B cell (primary cell): Measurements from ENCODE around the gene ARHGAP42. TPM values are rescaled to one million over a fixed set of nuclear protein-coding genes. Genes with fewer than 3 reads are reported as not detected.
"Not testable (repeated sequence)": the region's sequence is repeated elsewhere in the genome, so short reads cannot be mapped to it uniquely, and the experiment has no call there.

Source experiments
- ATAC-seq: fragments of 200-7000 bp; cut with Tn5 transposase; one replicate; pipeline ENCODE4 v1.10.0; 2021; ENCODE audit warnings: low read depth, mild to moderate bottlenecking, moderate number of reproducible peaks, moderate library complexity
- CTCF ChIA-PET: fragments of 350-600 bp; sonication (Branson Sonifier 250); formaldehyde crosslinking; loops from one replicate; lab custom pipeline; 2021; ENCODE audit warnings: antibody characterized with exemption, inconsistent platforms; lab: Charles Lee
- POLR2A ChIA-PET: fragments of 350-600 bp; sonication (Branson Sonifier 250); formaldehyde crosslinking; loops from one replicate; lab custom pipeline; 2021; ENCODE audit warnings: antibody characterized with exemption; lab: Charles Lee
- DNase-seq: peaks from one replicate; pipeline ENCODE4 v3.0.0; 2013
- H2AFZ ChIP-seq: 2 replicates; pipeline ENCODE4 v1.6.1; 2012; ENCODE audit warnings: mild to moderate bottlenecking, low read depth, low read length; ENCODE audit not compliant: insufficient read depth, poor library complexity, severe bottlenecking
- H3K27ac ChIP-seq, 2 donors: 1 replicate in 1 of 2; 2 replicates in 1 of 2; pipeline ENCODE4 v1.5.1; 2012 to 2013; ENCODE audit warnings: low read length in 2 of 2, mild to moderate bottlenecking in 2 of 2, moderate library complexity in 1 of 2
- H3K27me3 ChIP-seq, 4 experiments: fragments of 200-600 bp in 1 of 4; sonication (generic) in 1 of 4; replicated peaks in 1 of 4; 1 replicate in 2 of 4; 2 replicates in 2 of 4; pipeline versions ENCODE4 v1.6.1 to v1.7.0; 2013 to 2016; ENCODE audit warnings: low read length in 3 of 4, mild to moderate bottlenecking in 2 of 4, mixed read lengths in 1 of 4, moderate library complexity in 1 of 4; ENCODE audit not compliant: insufficient read depth in 4 of 4, control insufficient read depth in 3 of 4; ENCODE audit errors: control extremely low read depth in 1 of 4
- H3K36me3 ChIP-seq, 2 experiments: replicated peaks in 1 of 2; 1 replicate in 1 of 2; 2 replicates in 1 of 2; pipeline versions ENCODE4 v1.6.1 to v1.7.1; 2013; ENCODE audit warnings: low read length in 1 of 2; ENCODE audit not compliant: insufficient read depth in 2 of 2, control insufficient read depth in 1 of 2; ENCODE audit errors: control extremely low read depth in 1 of 2, extremely low read depth in 1 of 2
- H3K4me1 ChIP-seq, 2 donors: fragments of 200-600 bp in 1 of 2; sonication (generic) in 1 of 2; 1 replicate in 1 of 2; 2 replicates in 1 of 2; pipeline versions ENCODE4 v1.5.1 to v1.6.1; 2013 to 2017; ENCODE audit warnings: low read length in 2 of 2; ENCODE audit not compliant: control insufficient read depth in 2 of 2, insufficient read depth in 2 of 2
- H3K4me2 ChIP-seq: replicated peaks from 2 replicates; pipeline ENCODE3; 2012; ENCODE audit warnings: mild to moderate bottlenecking, low read depth, low read length; ENCODE audit not compliant: poor library complexity, severe bottlenecking
- H3K4me3 ChIP-seq, 5 experiments: fragments of 200-600 bp in 1 of 5; sonication (generic) in 1 of 5; 1 replicate in 3 of 5; 2 replicates in 2 of 5; pipeline versions ENCODE4 v1.5.1 to v1.7.0; 2011 to 2016; ENCODE audit warnings: low read length in 4 of 5, mild to moderate bottlenecking in 4 of 5, low read depth in 2 of 5, control low read depth in 1 of 5, moderate library complexity in 1 of 5; ENCODE audit not compliant: insufficient read depth in 1 of 5; ENCODE audit errors: control extremely low read depth in 1 of 5, extremely low read depth in 1 of 5
- H3K79me2 ChIP-seq: fragments of 200-600 bp; sonication (generic); one replicate; pipeline ENCODE4 v1.6.0; 2016; ENCODE audit warnings: low read length; ENCODE audit not compliant: control insufficient read depth, insufficient read depth
- H3K9ac ChIP-seq: fragments of 200-600 bp; sonication (generic); 2 replicates; pipeline ENCODE4 v1.6.1; 2017; ENCODE audit warnings: mild to moderate bottlenecking, low read length, moderate library complexity
- H3K9me3 ChIP-seq, 3 donors: one replicate each; pipeline versions ENCODE4 v1.6.1 to v1.7.1; 2013; ENCODE audit warnings: low read length in 2 of 3; ENCODE audit not compliant: control insufficient read depth in 2 of 3, insufficient read depth in 1 of 3; ENCODE audit errors: control extremely low read depth in 1 of 3
- H4K20me1 ChIP-seq: 2 replicates; pipeline ENCODE4 v1.6.0; 2012; ENCODE audit warnings: mild to moderate bottlenecking, low read length; ENCODE audit not compliant: insufficient read depth, control insufficient read depth, poor library complexity, severe bottlenecking
- H3K27ac Mint-ChIP-seq: one replicate; pipeline ENCODE4 v1.8.0; 2021; ENCODE audit warnings: mixed read lengths
- H3K27me3 Mint-ChIP-seq: one replicate; pipeline ENCODE4 v1.8.0; 2021; ENCODE audit warnings: mixed read lengths
- H3K4me1 Mint-ChIP-seq: one replicate; pipeline ENCODE4 v1.8.0; 2021; ENCODE audit warnings: mixed read lengths
- H3K4me3 Mint-ChIP-seq: one replicate; pipeline ENCODE4 v1.8.0; 2021; ENCODE audit warnings: mixed read lengths
- H3K9me3 Mint-ChIP-seq: one replicate; pipeline ENCODE4 v1.8.0; 2022; ENCODE audit warnings: mixed read lengths; ENCODE audit not compliant: insufficient read depth
- CTCF ChIP-seq: fragments of 200-600 bp; IDR thresholded peaks from one replicate; pipeline ENCODE4 v1.8.0; 2022; ENCODE audit warnings: antibody characterized with exemption, mild to moderate bottlenecking
- WGBS: methylation state at CpG from one replicate; pipeline ENCODE4 v1.1.5; 2013; ENCODE audit warnings: missing lambda C conversion rate; ENCODE audit not compliant: insufficient coverage; 5-methylcytosine and 5-hydroxymethylcytosine counted together
- intact Hi-C: fragments of 100-400 bp; cut with micrococcal nuclease; formaldehyde crosslinking; loops from one replicate; pipeline ENCODE4 v1.10.0; 2022
- polyA plus RNA-seq: library from polyadenylated mRNA; depleted of rRNA; stranded (reverse); fragments of >200 nt; gene quantifications from 2 replicates; pipeline ENCODE4 v1.2.3, GENCODE V29; 2012
- total RNA-seq, 2 donors: library from RNA; stranded (reverse); fragments of 120-200 nt in 1 of 2; gene quantifications; 1 replicate in 1 of 2; 2 replicates in 1 of 2; pipeline versions ENCODE4 v1.2.3 to v1.2.4, GENCODE V29; 2013 to 2022

The ARHGAP42 gene
- total and polyA plus RNA-seq, 2 donors (not counting 1 experiment from before 2014, with no cell fraction given) = 3.8 to 4.9 TPM

- Mint-ChIP-seq H3K4me3 (no peak overlapping the region), H3K9me3 (no peaks in the 10 kb centered on the region), H3K4me1 (peaks cover 3% of the 10 kb centered on the region), H3K27me3 (no peaks in the 10 kb centered on the region), H3K27ac (no peak overlapping the region)
- CTCF ChIA-PET = interaction anchor here (1.0 kb wide), 1 partner anchor 319 kb away, joined by 3 read pairs; no protein-coding TSS in a partner anchor
- no CpG with 5 or more reads among the region's 1 CpG for WGBS
- no peaks in the 10 kb centered on the region for H4K20me1 ChIP-seq
- H3K36me3 ChIP-seq = no peaks in the 10 kb centered on the region
- H3K4me3 ChIP-seq = no peak overlapping the region
- H3K9ac ChIP-seq = no peak overlapping the region
- ATAC-seq (no peak), DNase-seq (no peak)
- H3K4me1 ChIP-seq = no peaks in the 10 kb centered on the region
- no peaks in the 10 kb centered on the region for H3K27me3 ChIP-seq
- H3K4me2 ChIP-seq = no peak overlapping the region
- no peak overlapping the region for H3K27ac ChIP-seq
- POLR2A ChIA-PET = no interaction called here
- no peak overlapping the region for H2AFZ ChIP-seq
- H3K79me2 ChIP-seq = no peaks in the 10 kb centered on the region
- intact Hi-C loops = no loop called here
- no peak for TF ChIP-seq CTCF
- H3K9me3 ChIP-seq = no peaks in the 10 kb centered on the region
Measured at GRCh38 chr11:100895449-100895848, 208.4 kb downstream of the ARHGAP42 start.

GRCh38 chr11:100895976-100896375 lies 208.9 kb downstream of the ARHGAP42 start:
- H3K4me2 ChIP-seq, H3K4me3 Mint-ChIP-seq, DNase-seq, H3K27me3 Mint-ChIP-seq, H2AFZ ChIP-seq, H3K4me3 ChIP-seq, H3K9me3 Mint-ChIP-seq, H3K27ac Mint-ChIP-seq, H3K9ac ChIP-seq, H3K27me3 ChIP-seq, H3K4me1 ChIP-seq, CTCF ChIA-PET, H3K4me1 Mint-ChIP-seq, ATAC-seq, H3K9me3 ChIP-seq, H3K79me2 ChIP-seq, H3K36me3 ChIP-seq, H4K20me1 ChIP-seq, POLR2A ChIA-PET, H3K27ac ChIP-seq, intact Hi-C loops: not testable (repeated sequence)
- WGBS = no CpG with 5 or more reads among the region's 1 CpG

GRCh38 chr11:100901471-100901870 lies 214.4 kb downstream of the ARHGAP42 start:
- H2AFZ ChIP-seq, H3K9ac ChIP-seq, H3K27me3 Mint-ChIP-seq, H3K27me3 ChIP-seq, H3K4me3 ChIP-seq, intact Hi-C loops, H3K4me2 ChIP-seq, ATAC-seq, DNase-seq, H3K4me1 Mint-ChIP-seq, H3K27ac ChIP-seq, H3K4me1 ChIP-seq, H4K20me1 ChIP-seq, H3K9me3 Mint-ChIP-seq, H3K27ac Mint-ChIP-seq, CTCF ChIA-PET, H3K36me3 ChIP-seq, POLR2A ChIA-PET, H3K79me2 ChIP-seq, H3K9me3 ChIP-seq, H3K4me3 Mint-ChIP-seq: not testable (repeated sequence)
- WGBS = 92% methylated on average over 5 of the region's 5 CpGs
